GM15510 (cell line): ENCODE data around the gene MYO6.

Source experiments
- POLR2A ChIP-seq: IDR thresholded peaks from 3 replicates; pipeline ENCODE4 v1.6.1; 2011; ENCODE audit warnings: borderline replicate concordance; ENCODE audit not compliant: insufficient read length; ENCODE audit errors: extremely low read depth

Gene MYO6

GRCh38 chr6:75802366-75802765 is 53.3 kb downstream of the MYO6 start:
- TF ChIP-seq POLR2A: no peak

- no peak for TF ChIP-seq POLR2A
Measured at GRCh38 chr6:75808507-75808906, 59.5 kb downstream of the MYO6 start.

- TF ChIP-seq POLR2A: no peak
Measured at GRCh38 chr6:75812560-75812959, 63.5 kb downstream of the MYO6 start.

- TF ChIP-seq POLR2A: no peak
Measured at GRCh38 chr6:75813476-75814250, 64.6 kb downstream of the MYO6 start.

GRCh38 chr6:75815756-75816155 is 66.7 kb downstream of the MYO6 start:
- no peak for TF ChIP-seq POLR2A

GRCh38 chr6:75818098-75818855 is 69.2 kb downstream of the MYO6 start:
- no peak for TF ChIP-seq POLR2A

GRCh38 chr6:75819776-75820487 is 70.9 kb downstream of the MYO6 start:
- TF ChIP-seq POLR2A: no peak

- no peak for TF ChIP-seq POLR2A
Measured at GRCh38 chr6:75824160-75824559, 75.1 kb downstream of the MYO6 start.

GRCh38 chr6:75827163-75827562 is 78.1 kb downstream of the MYO6 start:
- no peak for TF ChIP-seq POLR2A

GRCh38 chr6:75830959-75831885 is 82.2 kb downstream of the MYO6 start:
- TF ChIP-seq POLR2A: no peak

GRCh38 chr6:75834447-75834846 is 85.4 kb downstream of the MYO6 start:
- TF ChIP-seq POLR2A: no peak

- TF ChIP-seq POLR2A: no peak
Measured at GRCh38 chr6:75842191-75842590, 93.2 kb downstream of the MYO6 start.

GRCh38 chr6:75842732-75843131 is 93.7 kb downstream of the MYO6 start:
- no peak for TF ChIP-seq POLR2A

GRCh38 chr6:75843396-75843795 is 94.4 kb downstream of the MYO6 start:
- TF ChIP-seq POLR2A: no peak
